ENCODE data around the gene DBNDD1.

GRCh38 chr16:89987169-89987568 is 32.1 kb downstream of the DBNDD1 start:
- TF ChIP-seq CTCF (conservative IDR thresholded peaks at IDR 0.05) (no peak), EZH2 (IDR thresholded peaks at IDR 0.05; ENCODE audit: low read depth) (no peak)
